ENCODE data around the gene LIAS. TPM values are rescaled to one million over a fixed set of nuclear protein-coding genes. Genes with fewer than 3 reads are reported as not detected.

The LIAS gene
- total and polyA plus RNA-seq, 2 donors (not counting 1 experiment from before 2014, with no cell fraction given) = 12.0 to 20.9 TPM

DNA sequence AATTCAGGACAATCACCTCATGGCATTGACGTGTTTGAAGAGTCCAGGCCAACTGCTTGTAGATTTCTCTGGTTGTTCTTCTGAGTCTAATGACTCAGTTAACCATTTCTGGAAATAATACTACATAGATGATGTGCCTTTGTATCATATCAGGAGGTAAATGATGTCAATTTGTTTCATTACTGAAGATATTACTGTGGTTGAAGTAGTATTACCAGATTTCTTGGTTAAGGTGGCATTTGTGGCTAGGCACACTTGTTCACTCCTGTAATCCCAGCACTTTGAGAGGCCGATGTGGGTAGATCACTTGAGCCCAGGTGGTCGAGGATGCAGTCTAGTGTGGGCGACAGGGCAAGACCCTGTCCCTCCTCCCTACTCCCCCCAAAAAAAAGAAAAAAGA, 15.9 kb upstream of the LIAS start:
- H3K36me3 ChIP-seq (replicated peaks in 1 of 2; ENCODE audit: control extremely low read depth in 1 of 2, control insufficient read depth in 1 of 2, extremely low read depth in 1 of 2, insufficient read depth in 2 of 2, low read length in 1 of 2) = no peaks in the 10 kb centered on the region
- no peak overlapping the region for H3K4me3 Mint-ChIP-seq
- H2AFZ ChIP-seq (ENCODE audit: insufficient read depth, low read depth, low read length, poor library complexity, severe bottlenecking) = no peak overlapping the region
- no peak overlapping the region for H3K4me2 ChIP-seq (replicated peaks; ENCODE audit: low read depth, low read length, poor library complexity, severe bottlenecking)
- peaks cover 0 to 11% (median 0%) of the 10 kb centered on the region in 3 donors for H3K9me3 ChIP-seq (ENCODE audit: control extremely low read depth in 1 of 3, control insufficient read depth in 2 of 3, insufficient read depth in 1 of 3, low read length in 2 of 3)
- peaks cover 19% of the 10 kb centered on the region for H3K4me1 Mint-ChIP-seq
- no peaks in the 10 kb centered on the region for H3K27me3 Mint-ChIP-seq
- CTCF ChIA-PET = no interaction called here
- POLR2A ChIA-PET = interaction anchor here (0.7 kb wide), 1 partner anchor 173 kb away, joined by 3 read pairs; no protein-coding TSS in a partner anchor
- H3K4me1 ChIP-seq (ENCODE audit: control insufficient read depth in 2 of 2, insufficient read depth in 2 of 2, low read length in 2 of 2) = peaks cover 13 to 18% of the 10 kb centered on the region in 2 donors
- no peaks in the 10 kb centered on the region for H3K27me3 ChIP-seq (replicated peaks in 1 of 4; ENCODE audit: control extremely low read depth in 1 of 4, control insufficient read depth in 3 of 4, insufficient read depth in 4 of 4, low read length in 3 of 4)
- H3K4me3 ChIP-seq (ENCODE audit: control extremely low read depth in 1 of 5, extremely low read depth in 1 of 5, insufficient read depth in 1 of 5, low read depth in 2 of 5, low read length in 4 of 5) = no peak overlapping the region
- intact Hi-C loops (cut with micrococcal nuclease) = no loop called here
- H3K27ac ChIP-seq (ENCODE audit: low read length in 2 of 2) = no peak overlapping the region
- no peaks in the 10 kb centered on the region for H4K20me1 ChIP-seq (ENCODE audit: control insufficient read depth, insufficient read depth, low read length, poor library complexity, severe bottlenecking)
- H3K27ac Mint-ChIP-seq = no peak overlapping the region
- ATAC-seq (ENCODE audit: low read depth) (no peak), DNase-seq (no peak)
- no peaks in the 10 kb centered on the region for H3K9me3 Mint-ChIP-seq (ENCODE audit: insufficient read depth)
- no peak overlapping the region for H3K9ac ChIP-seq (ENCODE audit: low read length)
- no peak for TF ChIP-seq EZH2 (IDR thresholded peaks at IDR 0.05; ENCODE audit: borderline replicate concordance, insufficient read depth, low read depth, low read length, poor library complexity, severe bottlenecking)
- TF ChIP-seq, protein P1, sequence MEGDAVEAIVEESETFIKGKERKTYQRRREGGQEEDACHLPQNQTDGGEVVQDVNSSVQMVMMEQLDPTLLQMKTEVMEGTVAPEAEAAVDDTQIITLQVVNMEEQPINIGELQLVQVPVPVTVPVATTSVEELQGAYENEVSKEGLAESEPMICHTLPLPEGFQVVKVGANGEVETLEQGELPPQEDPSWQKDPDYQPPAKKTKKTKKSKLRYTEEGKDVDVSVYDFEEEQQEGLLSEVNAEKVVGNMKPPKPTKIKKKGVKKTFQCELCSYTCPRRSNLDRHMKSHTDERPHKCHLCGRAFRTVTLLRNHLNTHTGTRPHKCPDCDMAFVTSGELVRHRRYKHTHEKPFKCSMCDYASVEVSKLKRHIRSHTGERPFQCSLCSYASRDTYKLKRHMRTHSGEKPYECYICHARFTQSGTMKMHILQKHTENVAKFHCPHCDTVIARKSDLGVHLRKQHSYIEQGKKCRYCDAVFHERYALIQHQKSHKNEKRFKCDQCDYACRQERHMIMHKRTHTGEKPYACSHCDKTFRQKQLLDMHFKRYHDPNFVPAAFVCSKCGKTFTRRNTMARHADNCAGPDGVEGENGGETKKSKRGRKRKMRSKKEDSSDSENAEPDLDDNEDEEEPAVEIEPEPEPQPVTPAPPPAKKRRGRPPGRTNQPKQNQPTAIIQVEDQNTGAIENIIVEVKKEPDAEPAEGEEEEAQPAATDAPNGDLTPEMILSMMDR (IDR thresholded peaks at IDR 0.05) = no peak
- WGBS (ENCODE audit: insufficient coverage) = no CpG with 5 or more reads among the region's 4 CpGs
- H3K79me2 ChIP-seq (ENCODE audit: control insufficient read depth, insufficient read depth, low read length) = no peaks in the 10 kb centered on the region

DNA sequence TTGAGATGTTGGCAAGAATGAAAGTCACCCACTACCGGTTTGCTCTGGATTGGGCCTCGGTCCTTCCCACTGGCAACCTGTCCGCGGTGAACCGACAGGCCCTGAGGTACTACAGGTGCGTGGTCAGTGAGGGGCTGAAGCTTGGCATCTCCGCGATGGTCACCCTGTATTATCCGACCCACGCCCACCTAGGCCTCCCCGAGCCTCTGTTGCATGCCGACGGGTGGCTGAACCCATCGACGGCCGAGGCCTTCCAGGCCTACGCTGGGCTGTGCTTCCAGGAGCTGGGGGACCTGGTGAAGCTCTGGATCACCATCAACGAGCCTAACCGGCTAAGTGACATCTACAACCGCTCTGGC, 12.4 kb upstream of the LIAS start:
- 92% methylated on average over 20 of the region's 20 CpGs for WGBS (ENCODE audit: insufficient coverage)
- TF ChIP-seq, protein P1 (IDR thresholded peaks at IDR 0.05) = no peak
- no peak for TF ChIP-seq EZH2 (IDR thresholded peaks at IDR 0.05; ENCODE audit: borderline replicate concordance, insufficient read depth, low read depth, low read length, poor library complexity, severe bottlenecking)
- DNase-seq (no peak), ATAC-seq (ENCODE audit: low read depth) (no peak)
- peaks cover 0 to 11% (median 0%) of the 10 kb centered on the region in 3 donors for H3K9me3 ChIP-seq (ENCODE audit: control extremely low read depth in 1 of 3, control insufficient read depth in 2 of 3, insufficient read depth in 1 of 3, low read length in 2 of 3)
- Mint-ChIP-seq H3K27me3 (no peaks in the 10 kb centered on the region), H3K4me1 (peaks cover 23% of the 10 kb centered on the region), H3K27ac (peak overlapping the region; percentile 91), H3K9me3 (ENCODE audit: insufficient read depth) (no peaks in the 10 kb centered on the region), H3K4me3 (peak overlapping the region; percentile 89)
- peak overlapping the region; percentile 66 for H2AFZ ChIP-seq (ENCODE audit: insufficient read depth, low read depth, low read length, poor library complexity, severe bottlenecking)
- H3K4me3 ChIP-seq (ENCODE audit: control extremely low read depth in 1 of 5, extremely low read depth in 1 of 5, insufficient read depth in 1 of 5, low read depth in 2 of 5, low read length in 4 of 5) = peak overlapping the region in 4 of 5 experiments; percentile 47 to 64 (median 54)
- ChIA-PET POLR2A (interaction anchor here (0.6 to 2.7 kb wide), 4 partner anchors 9 to 188 kb away, joined by 3 to 23 read pairs (median 6); partner anchors contain the start of genes LIAS and RPL9), CTCF (interaction anchor here (1.1 to 3.4 kb wide), 4 partner anchors 10 to 80 kb away, joined by 4 to 13 read pairs (median 5); partner anchors contain the start of genes LIAS, RFC1 and RPL9)
- peaks cover 0 to 7% of the 10 kb centered on the region in 2 experiments for H3K36me3 ChIP-seq (replicated peaks in 1 of 2; ENCODE audit: control extremely low read depth in 1 of 2, control insufficient read depth in 1 of 2, extremely low read depth in 1 of 2, insufficient read depth in 2 of 2, low read length in 1 of 2)
- H3K27me3 ChIP-seq (replicated peaks in 1 of 4; ENCODE audit: control extremely low read depth in 1 of 4, control insufficient read depth in 3 of 4, insufficient read depth in 4 of 4, low read length in 3 of 4) = no peaks in the 10 kb centered on the region
- H3K4me1 ChIP-seq (ENCODE audit: control insufficient read depth in 2 of 2, insufficient read depth in 2 of 2, low read length in 2 of 2) = peaks cover 13 to 18% of the 10 kb centered on the region in 2 donors
- H4K20me1 ChIP-seq (ENCODE audit: control insufficient read depth, insufficient read depth, low read length, poor library complexity, severe bottlenecking) = no peaks in the 10 kb centered on the region
- intact Hi-C loops (cut with micrococcal nuclease) = loop anchor here (2.0 kb wide), 3 partner anchors 80 to 264 kb away; partner anchors contain the start of genes RFC1 and WDR19
- no peaks in the 10 kb centered on the region for H3K79me2 ChIP-seq (ENCODE audit: control insufficient read depth, insufficient read depth, low read length)
- H3K9ac ChIP-seq (ENCODE audit: low read length) = peak overlapping the region; percentile 64
- peak overlapping the region; percentile 89 for H3K4me2 ChIP-seq (replicated peaks; ENCODE audit: low read depth, low read length, poor library complexity, severe bottlenecking)
- H3K27ac ChIP-seq (ENCODE audit: low read length in 2 of 2) = peak overlapping the region; percentile 69
